ENCODE measurements around the gene CNP. TPM values are rescaled to one million over a fixed set of nuclear protein-coding genes. Genes with fewer than 3 reads are reported as not detected.

CNP gene
- total and polyA plus RNA-seq, 7 donors, result 24.0 to 71.3 (median 52.0) TPM

GRCh38 chr17:41987642-41988041, 21.0 kb downstream of the CNP start:
- WGBS, 2 donors, result 90 to 91% methylated on average over 3 of the region's 3 CpGs
- H3K4me3 ChIP-seq, result no peak overlapping the region
- no peaks in the 10 kb centered on the region for H3K9me3 ChIP-seq
- intact Hi-C loops (cut with DNase I), result no loop called here
- H3K27me3 ChIP-seq, result no peaks in the 10 kb centered on the region
- TF ChIP-seq CTCF (IDR thresholded peaks at IDR 0.05) (no peak), POLR2AphosphoS5 (IDR thresholded peaks at IDR 0.05) (no peak), EP300 (IDR thresholded peaks at IDR 0.05) (no peak), POLR2A (IDR thresholded peaks at IDR 0.05) (no peak)
- H3K36me3 ChIP-seq, result peaks cover 16 to 97% (median 59%) of the 10 kb centered on the region in 4 donors
- H3K4me1 ChIP-seq, result peaks cover 0 to 2% (median under 1%) of the 10 kb centered on the region in 4 donors
- H3K27ac ChIP-seq, result no peak overlapping the region
- DNase-seq, result no peak

- H3K36me3 ChIP-seq, result peaks cover 14 to 97% (median 57%) of the 10 kb centered on the region in 4 donors
- no peaks in the 10 kb centered on the region for H3K9me3 ChIP-seq
- intact Hi-C loops (cut with DNase I), result no loop called here
- 99 to 100% methylated on average over 2 of the region's 2 CpGs for WGBS, 2 donors
- H3K4me3 ChIP-seq, result no peak overlapping the region
- no peaks in the 10 kb centered on the region for H3K4me1 ChIP-seq
- no peak overlapping the region for H3K27ac ChIP-seq
- DNase-seq, result no peak
- no peaks in the 10 kb centered on the region for H3K27me3 ChIP-seq
- TF ChIP-seq POLR2A (IDR thresholded peaks at IDR 0.05) (no peak), CTCF (IDR thresholded peaks at IDR 0.05) (no peak), POLR2AphosphoS5 (IDR thresholded peaks at IDR 0.05) (no peak), EP300 (IDR thresholded peaks at IDR 0.05) (no peak)
Observed at GRCh38 chr17:41988418-41988817, 21.8 kb downstream of the CNP start.

- Histone ChIP-seq H3K27me3 (no peaks in the 10 kb centered on the region), H3K36me3 (peaks cover 14 to 99% (median 58%) of the 10 kb centered on the region in 4 donors), H3K27ac (no peak overlapping the region), H3K4me3 (no peak overlapping the region), H3K4me1 (no peaks in the 10 kb centered on the region), H3K9me3 (no peaks in the 10 kb centered on the region)
- DNase-seq, result no peak
- TF ChIP-seq EP300 (IDR thresholded peaks at IDR 0.05) (no peak), POLR2A (IDR thresholded peaks at IDR 0.05) (no peak), CTCF (IDR thresholded peaks at IDR 0.05) (no peak), POLR2AphosphoS5 (IDR thresholded peaks at IDR 0.05) (no peak)
- WGBS, 2 donors, result 65 to 90% methylated on average over 5 of the region's 5 CpGs
- intact Hi-C loops (cut with DNase I), result no loop called here
Observed at GRCh38 chr17:41989702-41990419, 23.3 kb downstream of the CNP start.

GRCh38 chr17:41992576-41992975, 26.0 kb downstream of the CNP start:
- H3K27ac ChIP-seq, result peak overlapping the region in 2 of 4 donors; percentile 28 to 29

More at GRCh38 chr17:41992576-41992975, 26.0 kb downstream of the CNP start:
- peaks cover 34 to 100% (median 66%) of the 10 kb centered on the region in 4 donors for H3K36me3 ChIP-seq
- intact Hi-C loops (cut with DNase I), result no loop called here
- TF ChIP-seq CTCF (IDR thresholded peaks at IDR 0.05), result no peak
- no peak for TF ChIP-seq POLR2A (IDR thresholded peaks at IDR 0.05)
- no peak for TF ChIP-seq EP300 (IDR thresholded peaks at IDR 0.05)
- no peak for TF ChIP-seq POLR2AphosphoS5 (IDR thresholded peaks at IDR 0.05)
- WGBS, 2 donors, result 70 to 86% methylated on average over 3 of the region's 3 CpGs
- no peaks in the 10 kb centered on the region for H3K4me1 ChIP-seq
- H3K27me3 ChIP-seq, result no peaks in the 10 kb centered on the region
- no peak overlapping the region for H3K4me3 ChIP-seq
- no peaks in the 10 kb centered on the region for H3K9me3 ChIP-seq
- no peak for DNase-seq
